ENCODE data around the gene CARMIL3. TPM values are rescaled to one million over a fixed set of nuclear protein-coding genes. Genes with fewer than 3 reads are reported as not detected.

The CARMIL3 gene
- total and polyA plus RNA-seq, 2 of the 4 experiments (the other 2 are of a cell fraction): under 0.01 TPM; not detected in 1

- Histone ChIP-seq H2AK9ac (replicated peaks; ENCODE audit: low read depth, low read length, poor library complexity) (no peak overlapping the region), H2BK20ac (ENCODE audit: low read depth, low read length) (no peak overlapping the region), H2BK5ac (ENCODE audit: low read depth, low read length, poor library complexity, severe bottlenecking) (no peak overlapping the region), H2AFZ (replicated peaks; ENCODE audit: low read length, poor library complexity) (no peak overlapping the region), H3K9ac (ENCODE audit: low read depth, low read length) (no peak overlapping the region), H3K4me2 (ENCODE audit: low read depth, low read length) (no peak overlapping the region), H3K14ac (replicated peaks; ENCODE audit: low read depth, low read length) (no peak overlapping the region), H3K56ac (ENCODE audit: extremely low read depth, insufficient read depth, low read length) (no peak overlapping the region), H3K18ac (ENCODE audit: low read depth, low read length) (no peak overlapping the region), H4K91ac (ENCODE audit: insufficient read depth, low read depth, low read length) (no peak overlapping the region), H2AK5ac (ENCODE audit: low read depth, low read length) (no peak overlapping the region), H4K20me1 (ENCODE audit: insufficient read depth, low read length) (no peaks in the 10 kb centered on the region), H3K4me3 (ENCODE audit: insufficient read depth, low read depth, low read length) (no peak overlapping the region), H4K5ac (ENCODE audit: low read depth, low read length) (no peak overlapping the region), H2BK120ac (ENCODE audit: low read depth, low read length) (no peak overlapping the region), H4K8ac (ENCODE audit: low read depth in 2 of 2, low read length in 2 of 2) (no peak overlapping the region), H3K9me1 (ENCODE audit: insufficient read depth, low read length) (no peaks in the 10 kb centered on the region), H3K36me3 (ENCODE audit: control insufficient read depth, insufficient read depth, low read length) (no peaks in the 10 kb centered on the region), H3K27ac (ENCODE audit: insufficient read depth, low read length) (no peak overlapping the region), H3K27me3 (ENCODE audit: control insufficient read depth, insufficient read depth, low read length) (peaks cover 45% of the 10 kb centered on the region; the same call in 1 of the 2 replicates), H3K79me1 (ENCODE audit: low read depth in 1 of 2, low read length in 2 of 2) (no peaks in the 10 kb centered on the region), H3K4me1 (ENCODE audit: control insufficient read depth, insufficient read depth, low read length) (no peaks in the 10 kb centered on the region), H3K4ac (ENCODE audit: low read depth, low read length) (no peak overlapping the region), H2BK15ac (ENCODE audit: low read depth, low read length) (no peak overlapping the region), H3K23ac (ENCODE audit: low read depth, low read length) (no peak overlapping the region), H3K9me3 (ENCODE audit: control insufficient read depth, insufficient read depth, low read length) (no peaks in the 10 kb centered on the region)
- CTCF ChIA-PET: no interaction called here
- BruUV-seq (replicated peaks): no TSS peak
- dilution Hi-C loops (cut with HindIII; ENCODE audit: low sequenced_read_pairs, unreplicated experiment): no loop called here
- no peak for TF ChIP-seq RFX5 (IDR thresholded peaks at IDR 0.05; ENCODE audit: low read depth, low read length)
- TF ChIP-seq RAD21 (IDR thresholded peaks at IDR 0.05; ENCODE audit: low read length): no peak
- no peak for TF ChIP-seq ELK1 (IDR thresholded peaks at IDR 0.05; ENCODE audit: borderline replicate concordance, low read depth, low read length)
- TF ChIP-seq MAZ (IDR thresholded peaks at IDR 0.05; ENCODE audit: borderline replicate concordance, low read depth, low read length): no peak
- TF ChIP-seq NFE2L2 (IDR thresholded peaks at IDR 0.05; ENCODE audit: low read depth, low read length): no peak
- no peak for TF ChIP-seq RCOR1 (IDR thresholded peaks at IDR 0.05; ENCODE audit: insufficient replicate concordance, low read length)
- TF ChIP-seq MAFK (IDR thresholded peaks at IDR 0.05; ENCODE audit: low read depth, low read length): no peak
- TF ChIP-seq MXI1 (IDR thresholded peaks at IDR 0.05; ENCODE audit: borderline replicate concordance, low read depth, low read length): no peak
- TF ChIP-seq CTCF (conservative IDR thresholded peaks at IDR 0.05; ENCODE audit: low read depth, low read length): no peak
- no peak for TF ChIP-seq FOS (IDR thresholded peaks at IDR 0.05; ENCODE audit: low read depth, low read length)
- TF ChIP-seq USF2 (IDR thresholded peaks at IDR 0.05; ENCODE audit: low read depth, low read length): no peak
- TF ChIP-seq POLR2A (IDR thresholded peaks at IDR 0.05; ENCODE audit: low read depth, low read length): no peak
- intact Hi-C loops (cut with micrococcal nuclease): no loop called here
- in situ Hi-C loops (cut with MboI; ENCODE audit: low sequenced_read_pairs): no loop called here
- POLR2A ChIA-PET (ENCODE audit: unreplicated experiment): no interaction called here
- 45% methylated on average over 2 of the region's 7 CpGs; no CpG with 5 or more reads in 1 of the 2 experiments for WGBS, 2 experiments (ENCODE audit: extremely low coverage in 2 of 2, insufficient read length in 1 of 2)
- DNase-seq (no peak), ATAC-seq (ENCODE audit: low read depth) (no peak)
Observed at GRCh38 chr14:24064091-24064795, 12.4 kb downstream of the CARMIL3 start.

All from IMR-90 (cell line).